ENCODE results near the gene OR8I2. TPM values are rescaled to one million over a fixed set of nuclear protein-coding genes. Genes with fewer than 3 reads are reported as not detected.

OR8I2 gene
- not detected in 5 replicates for total RNA-seq (2022; extraction: Qiagen RNA extraction)

GRCh38 chr11:56093008-56093407, at the start of gene OR8I2:
Gene OR8I2 (plus strand): TSS chr11:56093308. CDS start chr11:56093308, 0 bp downstream.

GRCh38 chr11:56103210-56103737, 10.2 kb downstream of the OR8I2 start, which contains the start of gene OR8H2:
Gene OR8H2 (plus strand): TSS chr11:56103687. CDS start chr11:56105043, 1,356 bp downstream.

GRCh38 chr11:56122073-56122472, 29.0 kb downstream of the OR8I2 start, which contains the start of gene OR8H3:
Gene OR8H3 (plus strand): TSS chr11:56122373. CDS start chr11:56122373, 0 bp downstream.

GRCh38 chr11:56140151-56140661, 47.1 kb downstream of the OR8I2 start, which contains the start of gene OR8J3:
Gene OR8J3 (minus strand): TSS chr11:56140201. CDS start chr11:56137718, 2,483 bp downstream.

Other genes with a start within 250 kb of the OR8I2 start
- gene TRIM51, start 210.0 kb upstream of the OR8I2 start, total RNA-seq (2022; extraction: Qiagen RNA extraction): not detected in 5 replicates
- not detected in 5 replicates for gene OR5W2, start 178.7 kb upstream of the OR8I2 start, total RNA-seq (2022; extraction: Qiagen RNA extraction)
- not detected in 5 replicates for gene OR5I1, start 156.9 kb upstream of the OR8I2 start, total RNA-seq (2022; extraction: Qiagen RNA extraction)
- not detected in 5 replicates for gene OR10AG1, start 123.4 kb upstream of the OR8I2 start, total RNA-seq (2022; extraction: Qiagen RNA extraction)
- not detected in 5 replicates for gene OR5F1, start 98.7 kb upstream of the OR8I2 start, total RNA-seq (2022; extraction: Qiagen RNA extraction)
- not detected in 5 replicates for gene OR5AS1, start 65.7 kb upstream of the OR8I2 start, total RNA-seq (2022; extraction: Qiagen RNA extraction)
- gene OR8H2, start 10.4 kb downstream of the OR8I2 start, total RNA-seq (2022; extraction: Qiagen RNA extraction): not detected in 5 replicates
- gene OR8H3, start 29.1 kb downstream of the OR8I2 start, total RNA-seq (2022; extraction: Qiagen RNA extraction): not detected in 5 replicates
- gene OR8J3, start 46.9 kb downstream of the OR8I2 start, total RNA-seq (2022; extraction: Qiagen RNA extraction): not detected in 5 replicates
- not detected in 5 replicates for gene OR8K5, start 67.0 kb downstream of the OR8I2 start, total RNA-seq (2022; extraction: Qiagen RNA extraction)
- gene OR5J2, start 83.3 kb downstream of the OR8I2 start, total RNA-seq (2022; extraction: Qiagen RNA extraction): not detected in 5 replicates
- gene OR5T2, start 140.9 kb downstream of the OR8I2 start, total RNA-seq (2022; extraction: Qiagen RNA extraction): not detected in 5 replicates
- not detected in 5 replicates for gene OR5T3, start 158.9 kb downstream of the OR8I2 start, total RNA-seq (2022; extraction: Qiagen RNA extraction)
- not detected in 5 replicates for gene OR5T1, start 180.8 kb downstream of the OR8I2 start, total RNA-seq (2022; extraction: Qiagen RNA extraction)
- not detected in 5 replicates for gene OR8H1, start 198.9 kb downstream of the OR8I2 start, total RNA-seq (2022; extraction: Qiagen RNA extraction)
- gene OR8K3, start 221.8 kb downstream of the OR8I2 start, total RNA-seq (2022; extraction: Qiagen RNA extraction): not detected in 5 replicates